ENCODE measurements around the gene ZNF500. TPM values are rescaled to one million over a fixed set of nuclear protein-coding genes. Genes with fewer than 3 reads are reported as not detected.

ZNF500 gene
- total and polyA plus RNA-seq, 2 donors (not counting 1 experiment from before 2014, with no cell fraction given), result 12.0 to 26.5 TPM

DNA sequence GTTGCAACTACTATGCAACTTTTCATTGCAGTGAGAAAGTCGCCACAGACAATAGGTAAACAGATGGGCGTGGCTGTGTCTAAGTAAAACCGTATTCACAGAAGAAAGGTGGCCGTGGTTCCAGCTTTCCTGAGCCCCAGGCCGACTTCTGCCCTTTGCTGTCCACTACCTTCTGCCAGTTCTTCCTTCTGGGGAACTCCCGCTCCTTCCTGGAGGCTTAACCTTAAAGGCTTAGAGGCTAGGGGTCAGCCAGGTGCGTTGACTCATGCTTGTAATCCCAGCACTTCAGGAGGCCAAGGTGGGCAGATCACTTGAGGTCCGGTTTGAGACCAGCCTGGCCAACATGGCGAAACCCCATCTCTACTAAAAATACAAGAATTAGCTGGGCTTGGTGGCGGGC, 23.3 kb upstream of the ZNF500 start:
- no peak overlapping the region for H3K27ac Mint-ChIP-seq
- TF ChIP-seq CTCF (IDR thresholded peaks at IDR 0.05) (no peak), EZH2 (IDR thresholded peaks at IDR 0.05; ENCODE audit: borderline replicate concordance, insufficient read depth, low read depth, low read length, poor library complexity, severe bottlenecking) (no peak)
- Histone ChIP-seq H3K9ac (ENCODE audit: low read length) (no peak overlapping the region), H3K4me2 (replicated peaks; ENCODE audit: low read depth, low read length, poor library complexity, severe bottlenecking) (no peak overlapping the region), H3K79me2 (ENCODE audit: control insufficient read depth, insufficient read depth, low read length) (no peaks in the 10 kb centered on the region), H3K9me3 (ENCODE audit: control extremely low read depth in 1 of 3, control insufficient read depth in 2 of 3, insufficient read depth in 1 of 3, low read length in 2 of 3) (no peaks in the 10 kb centered on the region), H3K4me1 (ENCODE audit: control insufficient read depth in 2 of 2, insufficient read depth in 2 of 2, low read length in 2 of 2) (no peaks in the 10 kb centered on the region), H3K27ac (ENCODE audit: low read length in 2 of 2) (no peak overlapping the region), H4K20me1 (ENCODE audit: control insufficient read depth, insufficient read depth, low read length, poor library complexity, severe bottlenecking) (no peaks in the 10 kb centered on the region), H2AFZ (ENCODE audit: insufficient read depth, low read depth, low read length, poor library complexity, severe bottlenecking) (no peak overlapping the region), H3K27me3 (replicated peaks in 1 of 4; ENCODE audit: control extremely low read depth in 1 of 4, control insufficient read depth in 3 of 4, insufficient read depth in 4 of 4, low read length in 3 of 4) (peaks cover 0 to 6% (median 0%) of the 10 kb centered on the region in 4 experiments), H3K36me3 (replicated peaks in 1 of 2; ENCODE audit: control extremely low read depth in 1 of 2, control insufficient read depth in 1 of 2, extremely low read depth in 1 of 2, insufficient read depth in 2 of 2, low read length in 1 of 2) (no peaks in the 10 kb centered on the region), H3K4me3 (ENCODE audit: control extremely low read depth in 1 of 5, extremely low read depth in 1 of 5, insufficient read depth in 1 of 5, low read depth in 2 of 5, low read length in 4 of 5) (no peak overlapping the region)
- WGBS (ENCODE audit: insufficient coverage), result 87% methylated on average over 8 of the region's 10 CpGs
- H3K4me1 Mint-ChIP-seq, result no peaks in the 10 kb centered on the region
- no peaks in the 10 kb centered on the region for H3K9me3 Mint-ChIP-seq (ENCODE audit: insufficient read depth)
- ATAC-seq (ENCODE audit: low read depth) (no peak), DNase-seq (no peak)
- H3K27me3 Mint-ChIP-seq, result no peaks in the 10 kb centered on the region
- CTCF ChIA-PET, result no interaction called here
- no peak overlapping the region for H3K4me3 Mint-ChIP-seq
- POLR2A ChIA-PET, result no interaction called here
- intact Hi-C loops (cut with micrococcal nuclease), result no loop called here

GRCh38 chr16:4788910-4789309, 21.9 kb upstream of the ZNF500 start:
- ATAC-seq (ENCODE audit: low read depth) (no peak), DNase-seq (no peak)
- Histone ChIP-seq H3K27ac (ENCODE audit: low read length in 2 of 2) (no peak overlapping the region), H2AFZ (ENCODE audit: insufficient read depth, low read depth, low read length, poor library complexity, severe bottlenecking) (no peak overlapping the region), H3K36me3 (replicated peaks in 1 of 2; ENCODE audit: control extremely low read depth in 1 of 2, control insufficient read depth in 1 of 2, extremely low read depth in 1 of 2, insufficient read depth in 2 of 2, low read length in 1 of 2) (no peaks in the 10 kb centered on the region), H4K20me1 (ENCODE audit: control insufficient read depth, insufficient read depth, low read length, poor library complexity, severe bottlenecking) (no peaks in the 10 kb centered on the region), H3K4me3 (ENCODE audit: control extremely low read depth in 1 of 5, extremely low read depth in 1 of 5, insufficient read depth in 1 of 5, low read depth in 2 of 5, low read length in 4 of 5) (no peak overlapping the region), H3K9me3 (ENCODE audit: control extremely low read depth in 1 of 3, control insufficient read depth in 2 of 3, insufficient read depth in 1 of 3, low read length in 2 of 3) (no peaks in the 10 kb centered on the region), H3K4me2 (replicated peaks; ENCODE audit: low read depth, low read length, poor library complexity, severe bottlenecking) (no peak overlapping the region), H3K27me3 (replicated peaks in 1 of 4; ENCODE audit: control extremely low read depth in 1 of 4, control insufficient read depth in 3 of 4, insufficient read depth in 4 of 4, low read length in 3 of 4) (peaks cover 0 to 6% (median 0%) of the 10 kb centered on the region in 4 experiments), H3K4me1 (ENCODE audit: control insufficient read depth in 2 of 2, insufficient read depth in 2 of 2, low read length in 2 of 2) (no peaks in the 10 kb centered on the region), H3K79me2 (ENCODE audit: control insufficient read depth, insufficient read depth, low read length) (no peaks in the 10 kb centered on the region), H3K9ac (ENCODE audit: low read length) (no peak overlapping the region)
- Mint-ChIP-seq H3K4me3 (no peak overlapping the region), H3K4me1 (no peaks in the 10 kb centered on the region), H3K27me3 (no peaks in the 10 kb centered on the region), H3K9me3 (ENCODE audit: insufficient read depth) (no peaks in the 10 kb centered on the region), H3K27ac (no peak overlapping the region)
- ChIA-PET CTCF (no interaction called here), POLR2A (no interaction called here)
- intact Hi-C loops (cut with micrococcal nuclease), result no loop called here
- TF ChIP-seq EZH2 (IDR thresholded peaks at IDR 0.05; ENCODE audit: borderline replicate concordance, insufficient read depth, low read depth, low read length, poor library complexity, severe bottlenecking) (no peak), CTCF (IDR thresholded peaks at IDR 0.05) (no peak)
- WGBS (ENCODE audit: insufficient coverage), result 92% methylated on average over 4 of the region's 7 CpGs

Measured in B cell (primary cell).